LNCaP clone FGC (cell line): ENCODE data around the gene NCAPG.
"Not testable (repeated sequence)": the region's sequence is repeated elsewhere in the genome, so short reads cannot be mapped to it uniquely, and the experiment has no call there.

Experiments used
- DNase-seq: peaks from one replicate; pipeline ENCODE4 v3.0.0-alpha.2; 2011; ENCODE audit warnings: low read depth
- H3K4me3 ChIP-seq: 2 replicates; pipeline ENCODE4 v1.5.1; 2011; ENCODE audit warnings: mild to moderate bottlenecking, low read depth, low read length, control low read depth
- CTCF ChIP-seq: IDR thresholded peaks from 2 replicates; pipeline ENCODE4 v1.5.1; 2012; ENCODE audit warnings: mild to moderate bottlenecking; ENCODE audit not compliant: control insufficient read depth, insufficient read depth; ENCODE audit errors: extremely low read depth

NCAPG gene

DNA sequence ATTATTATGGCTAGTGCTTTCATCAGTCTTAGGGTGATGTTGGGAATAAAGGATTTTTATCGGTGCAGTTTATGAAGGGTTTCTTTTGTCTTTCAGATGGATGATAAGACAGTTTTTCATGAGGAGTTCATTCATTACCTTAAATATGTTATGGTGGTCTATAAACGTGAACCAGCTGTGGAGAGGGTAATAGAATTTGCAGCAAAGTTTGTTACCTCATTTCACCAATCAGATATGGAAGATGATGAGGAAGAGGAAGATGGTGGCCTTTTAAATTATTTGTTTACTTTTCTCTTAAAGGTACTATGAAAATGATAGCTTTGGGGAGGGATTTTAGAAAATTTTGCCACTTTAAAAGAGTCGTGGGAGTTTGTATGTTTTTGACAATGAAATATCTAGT, 1.3 kb downstream of the NCAPG start:
- no peak for DNase-seq
- H3K4me3 ChIP-seq, result peak overlapping the region; percentile 91
- TF ChIP-seq CTCF, result no peak

DNA sequence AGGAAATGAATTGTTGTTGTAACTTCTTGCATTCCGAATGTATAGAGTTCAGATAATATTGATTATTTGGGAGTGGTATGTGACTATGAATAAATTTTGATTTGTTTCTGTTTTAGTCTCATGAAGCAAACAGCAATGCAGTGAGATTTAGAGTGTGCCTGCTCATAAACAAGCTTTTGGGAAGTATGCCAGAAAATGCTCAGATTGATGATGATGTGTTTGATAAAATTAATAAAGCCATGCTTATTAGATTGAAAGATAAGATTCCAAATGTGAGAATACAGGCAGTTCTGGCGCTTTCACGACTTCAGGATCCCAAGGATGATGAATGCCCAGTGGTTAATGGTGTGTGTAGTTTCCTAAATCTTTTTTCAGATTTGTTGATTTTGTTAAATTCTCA, 2.0 kb downstream of the NCAPG start:
- TF ChIP-seq CTCF, result no peak
- peak overlapping the region; percentile 91 for H3K4me3 ChIP-seq
- no peak for DNase-seq

DNA sequence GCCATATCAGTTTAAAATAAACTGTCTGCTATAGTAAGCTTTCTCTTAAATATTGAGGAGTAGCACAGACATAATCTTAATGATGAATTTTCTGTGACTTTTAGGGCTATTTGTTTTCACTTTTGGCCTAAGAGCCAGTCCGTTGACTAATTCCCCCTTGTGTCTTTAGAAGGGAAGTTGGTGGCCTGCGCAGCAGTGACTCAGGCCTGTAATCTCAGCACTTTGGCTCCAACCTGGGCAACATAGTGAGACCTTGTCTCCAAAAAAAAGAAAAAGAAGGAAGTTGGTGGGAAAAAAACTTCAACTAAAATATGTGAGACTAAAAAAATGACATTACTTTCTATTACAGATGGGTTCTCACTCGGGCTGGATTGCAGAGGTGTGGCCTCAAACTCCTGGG, 3.4 kb downstream of the NCAPG start:
- no peak for DNase-seq
- no peak for TF ChIP-seq CTCF
- H3K4me3 ChIP-seq, result no peak overlapping the region

GRCh38 chr4:17816142-17816541, 5.4 kb downstream of the NCAPG start:
- no peak for DNase-seq
- no peak for TF ChIP-seq CTCF
- no peak overlapping the region for H3K4me3 ChIP-seq

DNA sequence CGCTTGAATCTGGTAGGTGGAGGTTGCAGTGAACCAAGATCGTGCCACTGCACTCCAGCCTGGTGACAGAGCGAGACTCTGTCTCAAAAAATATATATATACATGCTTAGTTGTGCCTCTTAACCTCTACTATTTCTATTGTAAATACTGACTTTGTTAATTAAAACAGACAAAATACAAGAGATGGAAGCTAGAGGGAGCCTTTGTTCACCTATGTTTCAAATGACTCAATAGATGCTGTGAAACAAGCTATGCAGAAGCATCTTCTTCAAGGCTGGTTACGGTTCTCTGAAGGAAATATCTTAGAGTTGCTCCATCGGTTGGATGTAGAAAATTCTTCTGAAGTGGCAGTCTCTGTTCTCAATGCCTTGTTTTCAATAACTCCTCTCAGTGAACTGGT, 6.2 kb downstream of the NCAPG start:
- TF ChIP-seq CTCF, result peak; percentile 55
- no peak overlapping the region for H3K4me3 ChIP-seq
- no peak for DNase-seq

DNA sequence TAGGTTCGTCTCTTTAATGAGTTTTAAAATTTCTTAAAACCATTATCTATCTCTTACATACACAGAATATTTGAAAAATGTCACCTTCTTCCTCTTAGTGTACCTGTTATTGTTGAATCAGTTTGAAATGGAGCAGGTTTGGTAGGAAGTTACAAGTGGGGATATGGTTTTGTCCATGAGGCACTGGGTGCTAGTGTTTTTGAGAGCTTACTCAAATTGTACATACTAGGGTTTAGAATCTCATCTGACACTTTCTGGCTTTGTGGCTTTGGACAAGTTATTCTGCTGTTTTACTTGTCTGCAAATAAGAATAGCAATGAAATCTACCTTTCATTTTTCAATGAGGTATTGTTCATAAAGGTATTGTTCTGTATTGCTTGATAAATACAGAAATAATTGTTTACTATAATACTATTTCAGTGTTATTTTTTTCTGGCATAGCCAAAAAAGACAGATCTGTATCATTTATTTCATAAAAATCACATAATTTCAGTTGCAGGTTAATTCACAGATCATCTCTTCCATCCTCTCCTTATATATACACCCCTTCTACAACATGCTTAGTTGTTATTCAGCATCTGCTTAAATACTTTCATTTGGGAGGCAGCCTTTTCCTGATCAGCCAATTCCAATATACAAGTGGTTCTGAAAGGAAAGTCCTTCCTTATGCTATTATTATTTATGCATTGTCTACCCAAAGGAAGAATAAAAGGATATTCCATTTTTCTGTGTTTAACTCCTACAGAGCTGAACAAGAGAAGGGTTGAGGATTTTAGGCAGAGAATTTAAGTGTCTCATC, 13.3 kb downstream of the NCAPG start:
- H3K4me3 ChIP-seq, result no peak overlapping the region
- no peak for TF ChIP-seq CTCF
- no peak for DNase-seq

DNA sequence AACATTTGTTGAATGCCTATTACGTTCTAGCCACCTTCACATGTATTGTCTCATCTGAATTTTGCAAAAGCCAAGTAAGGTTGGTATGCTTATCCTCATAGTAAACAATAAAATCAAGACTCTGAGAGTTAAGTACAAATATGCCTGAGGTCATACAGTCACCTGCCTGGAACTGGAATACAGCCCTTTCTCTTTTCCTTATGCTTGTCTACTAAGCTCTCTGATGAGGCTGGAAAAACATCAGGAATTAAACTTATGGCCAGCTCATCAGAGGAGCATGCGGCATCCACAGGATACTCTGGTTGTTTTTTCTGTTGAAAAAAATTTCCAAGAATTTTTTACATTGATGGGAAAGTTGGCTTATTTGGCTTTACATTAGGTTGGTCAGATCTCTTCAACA, 35.5 kb downstream of the NCAPG start:
- peak; percentile 25 for DNase-seq
- TF ChIP-seq CTCF, result no peak
- no peak overlapping the region for H3K4me3 ChIP-seq

DNA sequence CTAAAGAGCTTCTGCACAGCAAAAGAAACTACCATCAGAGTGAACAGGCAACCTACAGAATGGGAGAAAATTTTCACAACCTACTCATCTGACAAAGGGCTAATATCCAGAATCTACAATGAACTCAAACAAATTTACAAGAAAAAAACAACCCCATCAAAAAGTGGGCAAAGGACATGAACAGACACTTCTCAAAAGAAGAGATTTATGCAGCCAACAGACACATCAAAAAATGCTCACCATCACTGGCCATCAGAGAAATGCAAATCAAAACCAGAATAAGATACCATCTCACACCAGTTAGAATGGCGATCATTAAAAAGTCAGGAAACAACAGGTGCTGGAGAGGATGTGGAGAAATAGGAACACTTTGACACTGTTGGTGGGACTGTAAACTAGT, 39.5 kb downstream of the NCAPG start:
- H3K4me3 ChIP-seq, DNase-seq: not testable (repeated sequence)
